Heart left ventricle (tissue), 13 donors: ENCODE results near the gene CACTIN.

Experiments used
- POLR2A ChIP-seq, 2 donors: fragments of 450-650 bp; IDR thresholded peaks; one replicate each; pipeline ENCODE4 v1.6.1; 2017; ENCODE audit warnings: antibody characterized with exemption in 2 of 2, mild to moderate bottlenecking in 2 of 2, moderate library complexity in 2 of 2
- TF ChIP-seq, protein P1 (sequence below), 12 donors: fragments of 200-600 bp; sonication (generic) in 4 of 12; IDR thresholded peaks; one replicate each; pipeline versions ENCODE4 v1.5.0 to v1.8.0; 2018 to 2022; ENCODE audit warnings: antibody characterized with exemption in 12 of 12, mild to moderate bottlenecking in 5 of 12
- donor health status: ischemic (EF 13 %, LVEDD 7.1; RV severe dilation, severe dysfunction).
- donor health status: DM: no; HTN: yes; CAD: no.
- donor health status: DM: no; HTN: no; CAD: no.
- donor health status: ischemic (EF 25% LVEDD 6.9; RV normal size, moderate dysfunction).
- donor health status: ischemic (EF 25% LVEDD 5.7; RV mildly dilated, moderate dysfunction).
- donor health status: ischemic (EF 35%, LVEDD 5.7; RV mildly dilated, moderate dysfunction).
- donor health status: nonischemic (EF 11% LVEDD 7.7; RV severe dilation, severe dysfunction).
- donor health status: DM: yes; HTN: yes; CAD: no.
- donor health status: PGD.
- donor health status: ischemic (EF 29% LVEDD 5.4; RV normal size, mild dysfunction).
- donor health status: nonischemic (EF 23%, LVEDD 6.1; RV moderate dilation, normal function).

- TF ChIP-seq, protein P1, sequence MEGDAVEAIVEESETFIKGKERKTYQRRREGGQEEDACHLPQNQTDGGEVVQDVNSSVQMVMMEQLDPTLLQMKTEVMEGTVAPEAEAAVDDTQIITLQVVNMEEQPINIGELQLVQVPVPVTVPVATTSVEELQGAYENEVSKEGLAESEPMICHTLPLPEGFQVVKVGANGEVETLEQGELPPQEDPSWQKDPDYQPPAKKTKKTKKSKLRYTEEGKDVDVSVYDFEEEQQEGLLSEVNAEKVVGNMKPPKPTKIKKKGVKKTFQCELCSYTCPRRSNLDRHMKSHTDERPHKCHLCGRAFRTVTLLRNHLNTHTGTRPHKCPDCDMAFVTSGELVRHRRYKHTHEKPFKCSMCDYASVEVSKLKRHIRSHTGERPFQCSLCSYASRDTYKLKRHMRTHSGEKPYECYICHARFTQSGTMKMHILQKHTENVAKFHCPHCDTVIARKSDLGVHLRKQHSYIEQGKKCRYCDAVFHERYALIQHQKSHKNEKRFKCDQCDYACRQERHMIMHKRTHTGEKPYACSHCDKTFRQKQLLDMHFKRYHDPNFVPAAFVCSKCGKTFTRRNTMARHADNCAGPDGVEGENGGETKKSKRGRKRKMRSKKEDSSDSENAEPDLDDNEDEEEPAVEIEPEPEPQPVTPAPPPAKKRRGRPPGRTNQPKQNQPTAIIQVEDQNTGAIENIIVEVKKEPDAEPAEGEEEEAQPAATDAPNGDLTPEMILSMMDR (IDR thresholded peaks at IDR 0.05), result no peak
- TF ChIP-seq POLR2A (IDR thresholded peaks at IDR 0.05), result no peak
Measured at GRCh38 chr19:3636506-3636905, 9.9 kb upstream of the CACTIN start.
